K562 (cell line): ENCODE data around the gene ANKRD66. TPM values are rescaled to one million over a fixed set of nuclear protein-coding genes. Genes with fewer than 3 reads are reported as not detected.

Source experiments
- ATAC-seq: fragments of 200-7000 bp; cut with Tn5 transposase; 3 replicates; pipeline ENCODE4 v1.9.1; 2020; ENCODE audit warnings: moderate library complexity
- BruUV-seq: library from RNA; stranded (reverse); fragments of 400-500 nt; replicated peaks from 2 replicates; lab custom pipeline; 2021; lab: Mats Ljungman, UMichigan
- CTCF ChIA-PET: fragments of 300-600 bp; formaldehyde crosslinking; extraction: SDS; loops from one replicate; lab custom pipeline; 2021; ENCODE audit warnings: low intra/inter-chr PET ratio; lab: Yijun Ruan, JAX
- POLR2A ChIA-PET: fragments of 300-600, 350-650 bp; sonication (Branson Sonifier 250); formaldehyde crosslinking; extraction: SDS; loops from one replicate; lab custom pipeline; 2021; ENCODE audit warnings: antibody characterized with exemption, inconsistent platforms; lab: Yijun Ruan, JAX
- DNase-seq, 4 experiments: peaks; one replicate each; pipeline versions ENCODE4 v3.0.0 to v3.0.0-alpha.2; 2011 to 2018; ENCODE audit warnings: low spot score in 3 of 4, mixed read lengths in 3 of 4; ENCODE audit errors: extremely low read depth in 1 of 4
- FAIRE-seq: peaks from 2 replicates; lab custom pipeline; 2011; peaks lifted over from hg19 to GRCh38; lab: Jason Lieb, UNC
- H2AFZ ChIP-seq: 2 replicates; pipeline ENCODE4 v1.6.0; 2011; ENCODE audit warnings: low read depth, low read length, control low read depth, inconsistent platforms
- H3K27ac ChIP-seq: fragments of 200-600 bp; 3 replicates; pipeline ENCODE4 v1.8.0; 2011; ENCODE audit warnings: low read depth, mild to moderate bottlenecking, control low read depth, inconsistent platforms, low read length, moderate library complexity, mixed read lengths; ENCODE audit errors: extremely low read depth
- H3K27me3 ChIP-seq, 2 experiments: fragments of 300-600 bp in 1 of 2; 2 replicates in 1 of 2; 3 replicates in 1 of 2; pipeline versions ENCODE4 v1.6.0 to v1.8.0; 2011; ENCODE audit warnings: inconsistent platforms in 2 of 2, low read length in 2 of 2, mild to moderate bottlenecking in 1 of 2, mixed read lengths in 1 of 2, moderate library complexity in 1 of 2; ENCODE audit not compliant: control insufficient read depth in 2 of 2, insufficient read depth in 2 of 2
- H3K36me3 ChIP-seq: fragments of 300-600 bp; 3 replicates; pipeline ENCODE4 v1.8.0; 2011; ENCODE audit warnings: mild to moderate bottlenecking, low read length, inconsistent platforms; ENCODE audit not compliant: control insufficient read depth, insufficient read depth
- H3K4me1 ChIP-seq, 2 experiments: fragments of 200-600 bp in 1 of 2; replicated peaks in 1 of 2; 2 replicates in 1 of 2; 3 replicates in 1 of 2; pipeline versions ENCODE4 v1.5.1 to v1.8.0; 2011; ENCODE audit warnings: inconsistent platforms in 2 of 2, low read length in 2 of 2, mild to moderate bottlenecking in 1 of 2, mixed read lengths in 1 of 2, moderate library complexity in 1 of 2; ENCODE audit not compliant: control insufficient read depth in 2 of 2, insufficient read depth in 2 of 2
- H3K4me2 ChIP-seq: 2 replicates; pipeline ENCODE4 v1.6.1; 2011; ENCODE audit warnings: low read length, control low read depth, inconsistent platforms, mixed read lengths; ENCODE audit not compliant: insufficient read depth
- H3K4me3 ChIP-seq: fragments of 200-600 bp; sonication (generic), shearing (Covaris generic); 2 replicates; pipeline ENCODE4 v1.5.1; 2016; ENCODE audit warnings: control low read depth, inconsistent platforms
- H3K79me2 ChIP-seq: fragments of 200-600 bp; 3 replicates; pipeline ENCODE4 v1.8.0; 2011; ENCODE audit warnings: low read length, inconsistent platforms; ENCODE audit not compliant: control insufficient read depth, insufficient read depth
- H3K9ac ChIP-seq, 2 experiments: 2 replicates each; pipeline versions ENCODE4 v1.6.0 to v1.6.1; 2011; ENCODE audit warnings: low read depth in 2 of 2, low read length in 2 of 2, control low read depth in 1 of 2, inconsistent platforms in 1 of 2, mild to moderate bottlenecking in 1 of 2, mixed read lengths in 1 of 2; ENCODE audit not compliant: insufficient read depth in 1 of 2
- H3K9me1 ChIP-seq: one replicate; pipeline ENCODE4 v1.6.0; 2011; ENCODE audit warnings: inconsistent platforms, mild to moderate bottlenecking, low read length, moderate library complexity; ENCODE audit not compliant: control insufficient read depth, insufficient read depth
- H3K9me3 ChIP-seq: replicated peaks from 2 replicates; pipeline ENCODE4 v1.5.1; 2011; ENCODE audit warnings: low read depth, low read length, inconsistent platforms; ENCODE audit not compliant: control insufficient read depth, insufficient read depth
- H4K20me1 ChIP-seq: replicated peaks from 2 replicates; pipeline ENCODE4 v1.6.1; 2011; ENCODE audit warnings: low read length, inconsistent platforms, mixed read lengths; ENCODE audit not compliant: control insufficient read depth, insufficient read depth
- EGR1 ChIP-seq: fragments of 450-650 bp; conservative IDR thresholded peaks from 2 replicates; pipeline ENCODE4 v1.6.1; 2017; ENCODE audit warnings: mild to moderate bottlenecking
- GABPB2 ChIP-seq: fragments of 250-450 bp; sonication (Bioruptor Pico); conservative IDR thresholded peaks from 2 replicates; pipeline ENCODE4 v1.5.1; 2021; ENCODE audit warnings: mild to moderate bottlenecking
- LCOR ChIP-seq: sonication (generic); formaldehyde crosslinking; IDR thresholded peaks from 2 replicates; pipeline ENCODE4 v1.8.0; 2022; ENCODE audit warnings: mild to moderate bottlenecking, missing genetic modification reagents
- SRSF3 ChIP-seq: fragments of 200-400 bp; formaldehyde crosslinking; IDR thresholded peaks from 2 replicates; pipeline ENCODE4 v1.6.1; 2016; ENCODE audit warnings: mild to moderate bottlenecking, low read length, moderate library complexity; ENCODE audit not compliant: insufficient read depth
- SRSF9 ChIP-seq: fragments of 200-400 bp; formaldehyde crosslinking; IDR thresholded peaks from 2 replicates; pipeline ENCODE4 v1.6.1; 2017; ENCODE audit warnings: low read depth, low read length, borderline replicate concordance
- XRCC4 ChIP-seq: IDR thresholded peaks from one replicate; pipeline ENCODE4 v1.6.1; 2011; ENCODE audit not compliant: insufficient read depth, insufficient read length; ENCODE audit errors: extremely low read depth
- ZNF431 ChIP-seq: sonication (generic); formaldehyde crosslinking; IDR thresholded peaks from 2 replicates; pipeline ENCODE4 v1.8.0; 2022; ENCODE audit warnings: mild to moderate bottlenecking, missing genetic modification reagents
- WGBS: fragments of 100-300 bp; shearing (Covaris generic); methylation state at CpG from one replicate; pipeline ENCODE4 v1.1.6; 2016; ENCODE audit warnings: low coverage, mixed read lengths; ENCODE audit not compliant: insufficient coverage; ENCODE audit errors: missing lambda C conversion rate; 5-methylcytosine and 5-hydroxymethylcytosine counted together
- in situ Hi-C: fragments of 300-500 bp; cut with MboI; formaldehyde crosslinking; loops from 4 replicates; pipeline ENCODE4 v1.15.0; 2018; ENCODE audit warnings: inconsistent platforms, mixed read lengths
- intact Hi-C: fragments of 100-400 bp; cut with micrococcal nuclease; formaldehyde crosslinking; loops from 2 replicates; pipeline ENCODE4 v1.14.2; 2022
- polyA plus RNA-seq, 8 experiments: library from polyadenylated mRNA; depleted of rRNA in 4 of 8; stranded (reverse) in 5 of 8; unstranded in 3 of 8; fragments of >200 nt; fragmentation: Nextera tagmentation in 2 of 8; fragmentation: Illumina TruSeq in 1 of 8; extraction: Ambion mirVana in 2 of 8; extraction: Trizol in 1 of 8; gene quantifications; 2 replicates each; pipeline versions ENCODE4 v1.2.1 to v1.2.3, GENCODE V29; 2011 to 2014; ENCODE audit warnings: inconsistent platforms in 1 of 8, missing spikeins in 1 of 8
- total RNA-seq, 7 experiments: library from RNA; depleted of rRNA in 6 of 7; stranded (reverse); fragments of >200 nt in 6 of 7; fragmentation: Illumina TruSeq in 2 of 7; extraction: Trizol in 2 of 7; gene quantifications; 2 replicates each; pipeline versions ENCODE4 v1.2.1 to v1.2.3, GENCODE V29; 2011 to 2021; ENCODE audit warnings: low replicate concordance in 1 of 7
- TF ChIP-seq, protein P1 (sequence below): fragments of 250-450 bp; sonication (Bioruptor Pico); IDR thresholded peaks from 2 replicates; pipeline ENCODE4 v1.8.0; 2022; ENCODE audit warnings: moderate library complexity, mild to moderate bottlenecking, inconsistent platforms

Gene ANKRD66
- total and polyA plus RNA-seq, 9 of the 15 experiments (the other 6 are each of a cell fraction or from before 2014, with no cell fraction given): not detected

DNA sequence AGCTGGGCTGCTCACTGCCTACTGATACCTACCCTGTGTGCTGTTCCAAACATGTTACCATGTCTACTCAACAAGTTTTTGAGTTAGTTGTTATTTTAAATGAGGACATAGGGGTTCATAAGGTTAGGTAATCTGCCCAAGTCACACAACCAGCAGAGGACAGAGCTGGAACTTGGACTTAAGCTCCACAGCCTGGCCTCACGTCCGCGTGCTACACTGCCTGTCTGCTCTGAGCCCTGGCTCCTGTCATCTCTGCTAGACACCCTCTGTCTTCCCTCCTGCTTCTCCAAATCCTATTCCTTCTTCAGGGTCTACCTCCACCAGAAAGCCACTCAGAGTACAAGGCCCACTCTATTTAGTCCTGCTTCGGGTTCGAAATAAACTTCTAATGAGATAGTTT is 18.2 kb downstream of the ANKRD66 start:
- Histone ChIP-seq H3K79me2 (no peaks in the 10 kb centered on the region), H3K9me1 (no peaks in the 10 kb centered on the region), H3K36me3 (no peaks in the 10 kb centered on the region), H3K4me2 (no peak overlapping the region), H3K9ac (no peak overlapping the region), H4K20me1 (no peaks in the 10 kb centered on the region), H3K4me1 (no peaks in the 10 kb centered on the region), H3K4me3 (no peak overlapping the region), H3K27ac (no peak overlapping the region), H3K9me3 (no peaks in the 10 kb centered on the region), H2AFZ (no peak overlapping the region), H3K27me3 (no peaks in the 10 kb centered on the region)
- CTCF ChIA-PET: no interaction called here
- TF ChIP-seq XRCC4: no peak
- TF ChIP-seq SRSF9: no peak
- TF ChIP-seq SRSF3: no peak
- no peak for TF ChIP-seq GABPB2 (CRISPR knock-in tag)
- TF ChIP-seq LCOR (CRISPR knock-in tag): no peak
- TF ChIP-seq, protein P1, sequence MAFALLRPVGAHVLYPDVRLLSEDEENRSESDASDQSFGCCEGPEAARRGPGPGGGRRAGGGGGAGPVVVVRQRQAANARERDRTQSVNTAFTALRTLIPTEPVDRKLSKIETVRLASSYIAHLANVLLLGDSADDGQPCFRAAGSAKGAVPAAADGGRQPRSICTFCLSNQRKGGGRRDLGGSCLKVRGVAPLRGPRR (CRISPR knock-in tag): no peak
- no peak for TF ChIP-seq ZNF431 (CRISPR knock-in tag)
- TF ChIP-seq EGR1: no peak
- intact Hi-C loops: no loop called here
- ATAC-seq (no peak), DNase-seq (no peak), FAIRE-seq (no peak)
- 0% methylated on average over 5 of the region's 5 CpGs for WGBS
- in situ Hi-C loops: no loop called here
- no TSS peak for BruUV-seq
- POLR2A ChIA-PET: no interaction called here
